K562 (cell line): ENCODE measurements around the gene SLC26A8. TPM values are rescaled to one million over a fixed set of nuclear protein-coding genes. Genes with fewer than 3 reads are reported as not detected.

Experiments
- ATF4 ChIP-seq: fragments of 450-650 bp; formaldehyde crosslinking; IDR thresholded peaks from 2 replicates; pipeline ENCODE4 v1.4.0; 2022; ENCODE audit warnings: mild to moderate bottlenecking, moderate library complexity
- BRCA1 ChIP-seq, 2 experiments: fragments of 450-650 bp in 1 of 2; sonication (generic) in 1 of 2; formaldehyde crosslinking in 1 of 2; IDR thresholded peaks; 2 replicates each; pipeline versions ENCODE4 v1.5.0 to v1.6.1; 2017 to 2020; ENCODE audit warnings: mild to moderate bottlenecking in 1 of 2, missing genetic modification reagents in 1 of 2
- BRD4 ChIP-seq: fragments of 200-600 bp; sonication (generic); IDR thresholded peaks from 2 replicates; pipeline ENCODE4 v1.6.1; 2017; ENCODE audit warnings: inconsistent platforms
- E2F1 ChIP-seq: sonication (generic); formaldehyde crosslinking; IDR thresholded peaks from 2 replicates; pipeline ENCODE4 v1.8.1; 2023; ENCODE audit warnings: mild to moderate bottlenecking, missing genetic modification reagents, moderate library complexity
- KDM5B ChIP-seq: fragments of 200-600 bp; sonication (generic); IDR thresholded peaks from 2 replicates; pipeline ENCODE4 v1.6.1; 2012; ENCODE audit warnings: low read depth, mild to moderate bottlenecking, moderate library complexity, low read length, control low read depth, inconsistent platforms; ENCODE audit not compliant: insufficient replicate concordance
- MCM5 ChIP-seq: fragments of 450-650 bp; IDR thresholded peaks from 2 replicates; pipeline ENCODE4 v1.6.1; 2016; ENCODE audit warnings: low read depth
- MEF2A ChIP-seq: IDR thresholded peaks from 2 replicates; pipeline ENCODE4 v1.6.1; 2011; ENCODE audit warnings: low read depth, mild to moderate bottlenecking, low read length, moderate library complexity; ENCODE audit not compliant: control insufficient read depth
- MXD1 ChIP-seq: fragments of 250-450 bp; sonication (Bioruptor Pico); IDR thresholded peaks from 2 replicates; pipeline ENCODE4 v1.8.0; 2021; ENCODE audit warnings: borderline replicate concordance, mild to moderate bottlenecking, moderate library complexity; ENCODE audit not compliant: poor library complexity, severe bottlenecking
- NR4A1 ChIP-seq, 2 experiments: fragments of 250-450 bp in 1 of 2; fragments of 450-650 bp in 1 of 2; sonication (Bioruptor Pico) in 1 of 2; IDR thresholded peaks; 2 replicates each; pipeline versions ENCODE4 v1.4.0 to v1.6.1; 2016 to 2020; ENCODE audit warnings: mild to moderate bottlenecking in 2 of 2, missing compliant biosample characterization in 1 of 2, missing genetic modification characterization in 1 of 2, moderate library complexity in 1 of 2
- RAD51 ChIP-seq: fragments of 450-650 bp; IDR thresholded peaks from 2 replicates; pipeline ENCODE4 v1.7.1; 2016; ENCODE audit warnings: low read depth, mild to moderate bottlenecking, borderline replicate concordance
- RBM22 ChIP-seq: fragments of 200-400 bp; formaldehyde crosslinking; IDR thresholded peaks from 2 replicates; pipeline ENCODE4 v1.6.1; 2018; ENCODE audit warnings: low read length, low read depth; ENCODE audit not compliant: poor library complexity, severe bottlenecking
- RBM39 ChIP-seq: fragments of 200-400 bp; formaldehyde crosslinking; optimal IDR thresholded peaks from 2 replicates; pipeline ENCODE3; 2018; ENCODE audit warnings: low read depth, low read length
- SRSF3 ChIP-seq: fragments of 200-400 bp; formaldehyde crosslinking; IDR thresholded peaks from 2 replicates; pipeline ENCODE4 v1.6.1; 2016; ENCODE audit warnings: mild to moderate bottlenecking, low read length, moderate library complexity; ENCODE audit not compliant: insufficient read depth
- ZC3H4 ChIP-seq: sonication (generic); formaldehyde crosslinking; IDR thresholded peaks from 2 replicates; pipeline ENCODE4 v1.9.0; 2021; ENCODE audit warnings: missing genetic modification reagents, borderline replicate concordance
- ZFP1 ChIP-seq: fragments of 450-650 bp; formaldehyde crosslinking; IDR thresholded peaks from 2 replicates; pipeline ENCODE4 v1.4.0; 2020; ENCODE audit warnings: mild to moderate bottlenecking, mixed read lengths
- ZFPM2 ChIP-seq: fragments of 250-450 bp; sonication (Bioruptor Pico); IDR thresholded peaks from 2 replicates; pipeline ENCODE4 v1.5.1; 2022; ENCODE audit warnings: mild to moderate bottlenecking
- ZNF239 ChIP-seq: fragments of 250-450 bp; sonication (Bioruptor Pico); IDR thresholded peaks from 2 replicates; pipeline ENCODE4 v1.4.0; 2020; ENCODE audit warnings: mild to moderate bottlenecking
- ZNF263 ChIP-seq: sonication (generic); formaldehyde crosslinking; IDR thresholded peaks from 2 replicates; pipeline ENCODE4 v1.8.0; 2022; ENCODE audit warnings: mild to moderate bottlenecking, missing genetic modification reagents, borderline replicate concordance
- ZNF274 ChIP-seq: IDR thresholded peaks from 2 replicates; pipeline ENCODE4 v1.6.1; 2011; ENCODE audit warnings: low read depth, mild to moderate bottlenecking, low read length, moderate library complexity, borderline replicate concordance
- ZNF431 ChIP-seq: sonication (generic); formaldehyde crosslinking; IDR thresholded peaks from 2 replicates; pipeline ENCODE4 v1.8.0; 2022; ENCODE audit warnings: mild to moderate bottlenecking, missing genetic modification reagents
- polyA plus RNA-seq, 8 experiments: library from polyadenylated mRNA; depleted of rRNA in 4 of 8; stranded (reverse) in 5 of 8; unstranded in 3 of 8; fragments of >200 nt; fragmentation: Nextera tagmentation in 2 of 8; fragmentation: Illumina TruSeq in 1 of 8; extraction: Ambion mirVana in 2 of 8; extraction: Trizol in 1 of 8; gene quantifications; 2 replicates each; pipeline versions ENCODE4 v1.2.1 to v1.2.3, GENCODE V29; 2011 to 2014; ENCODE audit warnings: inconsistent platforms in 1 of 8, missing spikeins in 1 of 8
- total RNA-seq, 7 experiments: library from RNA; depleted of rRNA in 6 of 7; stranded (reverse); fragments of >200 nt in 6 of 7; fragmentation: Illumina TruSeq in 2 of 7; extraction: Trizol in 2 of 7; gene quantifications; 2 replicates each; pipeline versions ENCODE4 v1.2.1 to v1.2.3, GENCODE V29; 2011 to 2021; ENCODE audit warnings: low replicate concordance in 1 of 7
- TF ChIP-seq, protein P1 (sequence below): fragments of 450-650 bp; IDR thresholded peaks from 2 replicates; pipeline ENCODE4 v1.6.1; 2016; ENCODE audit warnings: borderline replicate concordance

The SLC26A8 gene
- total and polyA plus RNA-seq, 9 of the 15 experiments (the other 6 are each of a cell fraction or from before 2014, with no cell fraction given), result not detected

GRCh38 chr6:36028088-36028876 is 3.8 kb upstream of the SLC26A8 start (continued):
- TF ChIP-seq ZFPM2 (no peak), RBM22 (no peak), ZNF263 (peak; percentile 43), MXD1 (CRISPR knock-in tag) (no peak), ZNF431 (CRISPR knock-in tag) (0 out of 2 replicates have a peak, but pooled peaks have one; percentile 57), ZFP1 (CRISPR knock-in tag) (no peak), KDM5B (peak; percentile 28), RBM39 (no peak), ZNF239 (no peak), BRD4 (no peak), E2F1 (CRISPR knock-in tag) (no peak), ZNF274 (no peak), NR4A1 (CRISPR knock-in tag; IDR thresholded peaks at IDR 0.05) (no peak), NR4A1 (tag; IDR thresholded peaks at IDR 0.05) (no peak), MCM5 (no peak), SRSF3 (no peak), BRCA1 (IDR thresholded peaks at IDR 0.05) (no peak), BRCA1 (CRISPR knock-in tag; IDR thresholded peaks at IDR 0.05) (no peak), ZC3H4 (CRISPR knock-in tag) (peak; percentile 4; the same call in 1 of the 2 replicates), MEF2A (no peak), ATF4 (CRISPR knock-in tag) (no peak), RAD51 (no peak)
- TF ChIP-seq, protein P1, sequence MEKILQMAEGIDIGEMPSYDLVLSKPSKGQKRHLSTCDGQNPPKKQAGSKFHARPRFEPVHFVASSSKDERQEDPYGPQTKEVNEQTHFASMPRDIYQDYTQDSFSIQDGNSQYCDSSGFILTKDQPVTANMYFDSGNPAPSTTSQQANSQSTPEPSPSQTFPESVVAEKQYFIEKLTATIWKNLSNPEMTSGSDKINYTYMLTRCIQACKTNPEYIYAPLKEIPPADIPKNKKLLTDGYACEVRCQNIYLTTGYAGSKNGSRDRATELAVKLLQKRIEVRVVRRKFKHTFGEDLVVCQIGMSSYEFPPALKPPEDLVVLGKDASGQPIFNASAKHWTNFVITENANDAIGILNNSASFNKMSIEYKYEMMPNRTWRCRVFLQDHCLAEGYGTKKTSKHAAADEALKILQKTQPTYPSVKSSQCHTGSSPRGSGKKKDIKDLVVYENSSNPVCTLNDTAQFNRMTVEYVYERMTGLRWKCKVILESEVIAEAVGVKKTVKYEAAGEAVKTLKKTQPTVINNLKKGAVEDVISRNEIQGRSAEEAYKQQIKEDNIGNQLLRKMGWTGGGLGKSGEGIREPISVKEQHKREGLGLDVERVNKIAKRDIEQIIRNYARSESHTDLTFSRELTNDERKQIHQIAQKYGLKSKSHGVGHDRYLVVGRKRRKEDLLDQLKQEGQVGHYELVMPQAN, result no peak
